GM12878 (cell line): ENCODE data around the gene ZNF283. TPM values are rescaled to one million over a fixed set of nuclear protein-coding genes. Genes with fewer than 3 reads are reported as not detected.

Source experiments
- ATAC-seq: fragments of 200-7000 bp; cut with Tn5 transposase; 3 replicates; pipeline ENCODE4 v1.9.1; 2020; ENCODE audit warnings: mild to moderate bottlenecking, moderate library complexity
- BruUV-seq: library from RNA; stranded (reverse); fragments of 400-500 nt; replicated peaks from 2 replicates; lab custom pipeline; 2021; lab: Mats Ljungman, UMichigan
- CTCF ChIA-PET: fragments of 300-600 bp; sonication (Branson Sonifier 250); formaldehyde crosslinking; extraction: SDS; loops from one replicate; lab custom pipeline; 2021; ENCODE audit warnings: inconsistent platforms; lab: Yijun Ruan, JAX
- POLR2A ChIA-PET: fragments of 350-600 bp; formaldehyde crosslinking; extraction: SDS; loops from one replicate; lab custom pipeline; 2021; ENCODE audit warnings: inconsistent platforms; lab: Charles Lee
- RAD21 ChIA-PET: fragments of 300-600 bp; sonication (Branson Sonifier 250); formaldehyde crosslinking; loops from one replicate; lab custom pipeline; 2023; ENCODE audit warnings: antibody characterized with exemption; ENCODE audit not compliant: unreplicated experiment; lab: Charles Lee
- SMC1A ChIA-PET: fragments of 300-600 bp; sonication (Branson Sonifier 250); formaldehyde crosslinking; loops from one replicate; lab custom pipeline; 2023; ENCODE audit not compliant: unreplicated experiment, uncharacterized antibody; lab: Charles Lee
- DNase-seq: peaks from one replicate; pipeline ENCODE4 v3.0.0-alpha.2; 2011; ENCODE audit warnings: low read depth, low spot score
- FAIRE-seq: peaks from 3 replicates; lab custom pipeline; 2011; peaks lifted over from hg19 to GRCh38; lab: Jason Lieb, UNC
- H2AFZ ChIP-seq: 2 replicates; pipeline ENCODE4 v1.6.0; 2011; ENCODE audit warnings: low read depth, low read length, control low read depth; ENCODE audit not compliant: control insufficient read depth
- H3K27ac ChIP-seq: 2 replicates; pipeline ENCODE4 v1.5.1; 2011; ENCODE audit warnings: control low read depth; ENCODE audit not compliant: control insufficient read depth, insufficient read depth
- H3K27me3 ChIP-seq, 2 experiments: replicated peaks in 1 of 2; 2 replicates each; pipeline versions ENCODE4 v1.6.0 to v1.6.1; 2011; ENCODE audit warnings: low read length in 1 of 2; ENCODE audit not compliant: control insufficient read depth in 2 of 2, insufficient read depth in 2 of 2
- H3K36me3 ChIP-seq, 2 experiments: 2 replicates each; pipeline ENCODE4 v1.5.1; 2011; ENCODE audit warnings: low read length in 1 of 2; ENCODE audit not compliant: control insufficient read depth in 2 of 2, insufficient read depth in 2 of 2
- H3K4me1 ChIP-seq: 2 replicates; pipeline ENCODE4 v1.6.1; 2011; ENCODE audit warnings: mild to moderate bottlenecking, low read length, moderate library complexity, mixed read lengths; ENCODE audit not compliant: control insufficient read depth, insufficient read depth
- H3K4me2 ChIP-seq: 2 replicates; pipeline ENCODE4 v1.6.0; 2011; ENCODE audit warnings: control low read depth; ENCODE audit not compliant: control insufficient read depth, insufficient read depth
- H3K4me3 ChIP-seq: fragments of 200-600 bp; sonication (generic); 2 replicates; pipeline ENCODE4 v1.5.1; 2016
- H3K79me2 ChIP-seq: 2 replicates; pipeline ENCODE4 v1.6.0; 2011; ENCODE audit warnings: low read length; ENCODE audit not compliant: control insufficient read depth, insufficient read depth
- H3K9ac ChIP-seq: 2 replicates; pipeline ENCODE4 v1.8.0; 2011; ENCODE audit warnings: low read length, control low read depth, mixed read lengths; ENCODE audit not compliant: control insufficient read depth, insufficient read depth
- H3K9me3 ChIP-seq: replicated peaks from 3 replicates; pipeline ENCODE4 v1.5.1; 2011; ENCODE audit warnings: mild to moderate bottlenecking, low read length; ENCODE audit not compliant: control insufficient read depth, insufficient read depth
- H4K20me1 ChIP-seq: 2 replicates; pipeline ENCODE4 v1.6.0; 2011; ENCODE audit not compliant: control insufficient read depth, insufficient read depth
- BCL3 ChIP-seq: IDR thresholded peaks from 2 replicates; pipeline ENCODE4 v1.6.1; 2011; ENCODE audit warnings: borderline replicate concordance, low read depth, mild to moderate bottlenecking, moderate library complexity, low read length; ENCODE audit not compliant: insufficient read depth, poor library complexity, severe bottlenecking
- BMI1 ChIP-seq: fragments of 450-650 bp; IDR thresholded peaks from 2 replicates; pipeline ENCODE4 v1.6.1; 2016; ENCODE audit warnings: mild to moderate bottlenecking, moderate library complexity, borderline replicate concordance
- BRCA1 ChIP-seq: IDR thresholded peaks from 2 replicates; pipeline ENCODE4 v1.6.1; 2011; ENCODE audit warnings: low read depth, low read length, improper control_type of control experiment
- NFYA ChIP-seq: IDR thresholded peaks from 2 replicates; pipeline ENCODE4 v1.6.1; 2011; ENCODE audit warnings: low read depth, mild to moderate bottlenecking, low read length, improper control_type of control experiment, borderline replicate concordance
- RAD21 ChIP-seq: IDR thresholded peaks from 2 replicates; pipeline ENCODE4 v1.6.1; 2011; ENCODE audit warnings: mild to moderate bottlenecking, low read depth, low read length, moderate library complexity; ENCODE audit not compliant: insufficient read depth
- RUNX3 ChIP-seq: IDR thresholded peaks from 2 replicates; pipeline ENCODE4 v1.6.1; 2012; ENCODE audit warnings: low read length, inconsistent platforms
- SMAD1 ChIP-seq: fragments of 450-650 bp; IDR thresholded peaks from 2 replicates; pipeline ENCODE4 v1.6.1; 2018; ENCODE audit warnings: mild to moderate bottlenecking, low read depth; ENCODE audit not compliant: partially characterized antibody
- SRF ChIP-seq, 2 experiments: IDR thresholded peaks; 2 replicates each; pipeline ENCODE4 v1.6.1; 2011; ENCODE audit warnings: low read depth in 2 of 2, low read length in 2 of 2, mild to moderate bottlenecking in 1 of 2, moderate library complexity in 1 of 2
- ZBTB11 ChIP-seq: fragments of 450-650 bp; formaldehyde crosslinking; IDR thresholded peaks from 2 replicates; pipeline ENCODE4 v1.5.0; 2022; ENCODE audit warnings: mild to moderate bottlenecking, missing genetic modification characterization
- WGBS: methylation state at CpG from one replicate; pipeline ENCODE4 v1.1.6; 2016; ENCODE audit warnings: low lambda C conversion rate; ENCODE audit not compliant: insufficient replicate concordance, insufficient coverage; ENCODE audit errors: missing lambda C conversion rate; 5-methylcytosine and 5-hydroxymethylcytosine counted together
- in situ Hi-C: fragments of 300-500 bp; cut with MboI; formaldehyde crosslinking; loops from 9 replicates; pipeline ENCODE4 v1.14.3; 2018; ENCODE audit warnings: mixed read lengths
- intact Hi-C: fragments of 100-400 bp; cut with micrococcal nuclease; formaldehyde crosslinking; loops from one replicate; pipeline ENCODE4 v1.14.2; 2022; ENCODE audit not compliant: unreplicated experiment
- polyA plus RNA-seq, 11 experiments: library from polyadenylated mRNA; depleted of rRNA in 4 of 11; unstranded in 6 of 11; stranded (reverse) in 5 of 11; fragments of >200 nt; fragmentation: Nextera tagmentation in 4 of 11; fragmentation: Illumina TruSeq in 1 of 11; extraction: Ambion mirVana in 4 of 11; extraction: Trizol in 1 of 11; gene quantifications; 1 replicate in 1 of 11; 2 replicates in 10 of 11; pipeline versions ENCODE4 v1.2.1 to v1.2.3, GENCODE V29; 2011 to 2016; ENCODE audit warnings: inconsistent platforms in 2 of 11, missing spikeins in 2 of 11, low read depth in 1 of 11
- total RNA-seq, 4 experiments: library from RNA; depleted of rRNA in 3 of 4; stranded (reverse); fragments of >200 nt in 3 of 4; fragmentation: Illumina TruSeq in 1 of 4; extraction: Trizol in 1 of 4; gene quantifications; 2 replicates each; pipeline versions ENCODE4 v1.2.1 to v1.2.3, GENCODE V29; 2013 to 2021
- TF ChIP-seq, protein P1 (sequence below), 3 experiments: IDR thresholded peaks in 2 of 3; conservative IDR thresholded peaks in 1 of 3; 2 replicates each; pipeline ENCODE4 v1.5.1; 2011; ENCODE audit warnings: low read depth in 3 of 3, low read length in 3 of 3, mild to moderate bottlenecking in 3 of 3, control low read depth in 2 of 3, moderate library complexity in 2 of 3, inconsistent platforms in 1 of 3, mixed read lengths in 1 of 3; ENCODE audit not compliant: control insufficient read depth in 2 of 3, insufficient read depth in 1 of 3; ENCODE audit errors: extremely low read depth in 1 of 3

Gene ZNF283
- total and polyA plus RNA-seq, 10 of the 15 experiments (the other 5 are each of a cell fraction or from before 2014, with no cell fraction given) = 2.2 to 7.8 (median 3.7) TPM

GRCh38 chr19:43895727-43896308 lies 68.7 kb downstream of the ZNF283 start:
- no peak overlapping the region for H3K9ac ChIP-seq
- peaks cover under 1% of the 10 kb centered on the region; the same call in 2 of the 3 replicates for H3K9me3 ChIP-seq
- H3K4me1 ChIP-seq = no peaks in the 10 kb centered on the region; the same call in 1 of the 2 replicates
- H3K36me3 ChIP-seq = no peaks in the 10 kb centered on the region
- WGBS = 38% methylated on average over 2 of the region's 2 CpGs
- ChIA-PET CTCF (no interaction called here), SMC1A (interaction anchor here (0.9 kb wide), 1 partner anchor 28 kb away, joined by 3 read pairs; no protein-coding TSS in a partner anchor), RAD21 (no interaction called here), POLR2A (no interaction called here)
- no peak overlapping the region for H2AFZ ChIP-seq
- no TSS peak for BruUV-seq
- no peak for DNase-seq
- no peaks in the 10 kb centered on the region for H3K79me2 ChIP-seq
- no peak overlapping the region for H3K4me2 ChIP-seq
- no peak for FAIRE-seq
- ATAC-seq = no peak
- H3K27me3 ChIP-seq = no peaks in the 10 kb centered on the region
- H3K27ac ChIP-seq = no peak overlapping the region
- TF ChIP-seq RUNX3 (no peak), SRF (IDR thresholded peaks at IDR 0.05; ENCODE audit: low read depth in 2 of 2, low read length in 2 of 2) (no peak), BRCA1 (no peak), BMI1 (no peak), BCL3 (no peak), RAD21 (no peak), SMAD1 (no peak), ZBTB11 (no peak), NFYA (no peak)
- TF ChIP-seq, protein P1, sequence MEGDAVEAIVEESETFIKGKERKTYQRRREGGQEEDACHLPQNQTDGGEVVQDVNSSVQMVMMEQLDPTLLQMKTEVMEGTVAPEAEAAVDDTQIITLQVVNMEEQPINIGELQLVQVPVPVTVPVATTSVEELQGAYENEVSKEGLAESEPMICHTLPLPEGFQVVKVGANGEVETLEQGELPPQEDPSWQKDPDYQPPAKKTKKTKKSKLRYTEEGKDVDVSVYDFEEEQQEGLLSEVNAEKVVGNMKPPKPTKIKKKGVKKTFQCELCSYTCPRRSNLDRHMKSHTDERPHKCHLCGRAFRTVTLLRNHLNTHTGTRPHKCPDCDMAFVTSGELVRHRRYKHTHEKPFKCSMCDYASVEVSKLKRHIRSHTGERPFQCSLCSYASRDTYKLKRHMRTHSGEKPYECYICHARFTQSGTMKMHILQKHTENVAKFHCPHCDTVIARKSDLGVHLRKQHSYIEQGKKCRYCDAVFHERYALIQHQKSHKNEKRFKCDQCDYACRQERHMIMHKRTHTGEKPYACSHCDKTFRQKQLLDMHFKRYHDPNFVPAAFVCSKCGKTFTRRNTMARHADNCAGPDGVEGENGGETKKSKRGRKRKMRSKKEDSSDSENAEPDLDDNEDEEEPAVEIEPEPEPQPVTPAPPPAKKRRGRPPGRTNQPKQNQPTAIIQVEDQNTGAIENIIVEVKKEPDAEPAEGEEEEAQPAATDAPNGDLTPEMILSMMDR (IDR thresholded peaks at IDR 0.05 in 2 of 3, conservative IDR thresholded peaks at IDR 0.05 in 1 of 3; ENCODE audit: control insufficient read depth in 2 of 3, extremely low read depth in 1 of 3, insufficient read depth in 1 of 3, low read depth in 3 of 3, low read length in 3 of 3) = no peak
- H3K4me3 ChIP-seq = no peak overlapping the region
- intact Hi-C loops (no loop called here), in situ Hi-C loops (no loop called here)
- no peaks in the 10 kb centered on the region for H4K20me1 ChIP-seq
